Uterus (tissue), 2 donors: ENCODE measurements around the gene TAX1BP1.

ENCODE experiments used
- CTCF ChIP-seq, 4 experiments: fragments of 200-600 bp in 2 of 4; fragments of 450-650 bp in 2 of 4; sonication (generic) in 2 of 4; IDR thresholded peaks; one replicate each; pipeline ENCODE4 v1.5.1; 2016 to 2019; ENCODE audit warnings: antibody characterized with exemption in 4 of 4, mild to moderate bottlenecking in 2 of 4, moderate library complexity in 1 of 4
- POLR2A ChIP-seq, 2 donors: fragments of 450-650 bp; IDR thresholded peaks; one replicate each; pipeline ENCODE4 v1.6.1; 2016; ENCODE audit warnings: antibody characterized with exemption in 2 of 2, mild to moderate bottlenecking in 1 of 2, moderate library complexity in 1 of 2

GRCh38 chr7:27699751-27700150 is 40.2 kb upstream of the TAX1BP1 start:
- TF ChIP-seq CTCF (IDR thresholded peaks at IDR 0.05): no peak
- TF ChIP-seq POLR2A (IDR thresholded peaks at IDR 0.05): no peak
